B cell (primary cell): Measurements from ENCODE around the gene IL11. TPM values are rescaled to one million over a fixed set of nuclear protein-coding genes. Genes with fewer than 3 reads are reported as not detected.

Experiments
- ATAC-seq: fragments of 200-7000 bp; cut with Tn5 transposase; one replicate; pipeline ENCODE4 v1.10.0; 2021; ENCODE audit warnings: low read depth, mild to moderate bottlenecking, moderate number of reproducible peaks, moderate library complexity
- CTCF ChIA-PET: fragments of 350-600 bp; sonication (Branson Sonifier 250); formaldehyde crosslinking; loops from one replicate; lab custom pipeline; 2021; ENCODE audit warnings: antibody characterized with exemption, inconsistent platforms; lab: Charles Lee
- POLR2A ChIA-PET: fragments of 350-600 bp; sonication (Branson Sonifier 250); formaldehyde crosslinking; loops from one replicate; lab custom pipeline; 2021; ENCODE audit warnings: antibody characterized with exemption; lab: Charles Lee
- DNase-seq: peaks from one replicate; pipeline ENCODE4 v3.0.0; 2013
- H2AFZ ChIP-seq: 2 replicates; pipeline ENCODE4 v1.6.1; 2012; ENCODE audit warnings: mild to moderate bottlenecking, low read depth, low read length; ENCODE audit not compliant: insufficient read depth, poor library complexity, severe bottlenecking
- H3K27ac ChIP-seq, 2 donors: 1 replicate in 1 of 2; 2 replicates in 1 of 2; pipeline ENCODE4 v1.5.1; 2012 to 2013; ENCODE audit warnings: low read length in 2 of 2, mild to moderate bottlenecking in 2 of 2, moderate library complexity in 1 of 2
- H3K27me3 ChIP-seq, 4 experiments: fragments of 200-600 bp in 1 of 4; sonication (generic) in 1 of 4; replicated peaks in 1 of 4; 1 replicate in 2 of 4; 2 replicates in 2 of 4; pipeline versions ENCODE4 v1.6.1 to v1.7.0; 2013 to 2016; ENCODE audit warnings: low read length in 3 of 4, mild to moderate bottlenecking in 2 of 4, mixed read lengths in 1 of 4, moderate library complexity in 1 of 4; ENCODE audit not compliant: insufficient read depth in 4 of 4, control insufficient read depth in 3 of 4; ENCODE audit errors: control extremely low read depth in 1 of 4
- H3K36me3 ChIP-seq, 2 experiments: replicated peaks in 1 of 2; 1 replicate in 1 of 2; 2 replicates in 1 of 2; pipeline versions ENCODE4 v1.6.1 to v1.7.1; 2013; ENCODE audit warnings: low read length in 1 of 2; ENCODE audit not compliant: insufficient read depth in 2 of 2, control insufficient read depth in 1 of 2; ENCODE audit errors: control extremely low read depth in 1 of 2, extremely low read depth in 1 of 2
- H3K4me1 ChIP-seq, 2 donors: fragments of 200-600 bp in 1 of 2; sonication (generic) in 1 of 2; 1 replicate in 1 of 2; 2 replicates in 1 of 2; pipeline versions ENCODE4 v1.5.1 to v1.6.1; 2013 to 2017; ENCODE audit warnings: low read length in 2 of 2; ENCODE audit not compliant: control insufficient read depth in 2 of 2, insufficient read depth in 2 of 2
- H3K4me2 ChIP-seq: replicated peaks from 2 replicates; pipeline ENCODE3; 2012; ENCODE audit warnings: mild to moderate bottlenecking, low read depth, low read length; ENCODE audit not compliant: poor library complexity, severe bottlenecking
- H3K4me3 ChIP-seq, 5 experiments: fragments of 200-600 bp in 1 of 5; sonication (generic) in 1 of 5; 1 replicate in 3 of 5; 2 replicates in 2 of 5; pipeline versions ENCODE4 v1.5.1 to v1.7.0; 2011 to 2016; ENCODE audit warnings: low read length in 4 of 5, mild to moderate bottlenecking in 4 of 5, low read depth in 2 of 5, control low read depth in 1 of 5, moderate library complexity in 1 of 5; ENCODE audit not compliant: insufficient read depth in 1 of 5; ENCODE audit errors: control extremely low read depth in 1 of 5, extremely low read depth in 1 of 5
- H3K79me2 ChIP-seq: fragments of 200-600 bp; sonication (generic); one replicate; pipeline ENCODE4 v1.6.0; 2016; ENCODE audit warnings: low read length; ENCODE audit not compliant: control insufficient read depth, insufficient read depth
- H3K9ac ChIP-seq: fragments of 200-600 bp; sonication (generic); 2 replicates; pipeline ENCODE4 v1.6.1; 2017; ENCODE audit warnings: mild to moderate bottlenecking, low read length, moderate library complexity
- H3K9me3 ChIP-seq, 3 donors: one replicate each; pipeline versions ENCODE4 v1.6.1 to v1.7.1; 2013; ENCODE audit warnings: low read length in 2 of 3; ENCODE audit not compliant: control insufficient read depth in 2 of 3, insufficient read depth in 1 of 3; ENCODE audit errors: control extremely low read depth in 1 of 3
- H4K20me1 ChIP-seq: 2 replicates; pipeline ENCODE4 v1.6.0; 2012; ENCODE audit warnings: mild to moderate bottlenecking, low read length; ENCODE audit not compliant: insufficient read depth, control insufficient read depth, poor library complexity, severe bottlenecking
- H3K27ac Mint-ChIP-seq: one replicate; pipeline ENCODE4 v1.8.0; 2021; ENCODE audit warnings: mixed read lengths
- H3K27me3 Mint-ChIP-seq: one replicate; pipeline ENCODE4 v1.8.0; 2021; ENCODE audit warnings: mixed read lengths
- H3K4me1 Mint-ChIP-seq: one replicate; pipeline ENCODE4 v1.8.0; 2021; ENCODE audit warnings: mixed read lengths
- H3K4me3 Mint-ChIP-seq: one replicate; pipeline ENCODE4 v1.8.0; 2021; ENCODE audit warnings: mixed read lengths
- H3K9me3 Mint-ChIP-seq: one replicate; pipeline ENCODE4 v1.8.0; 2022; ENCODE audit warnings: mixed read lengths; ENCODE audit not compliant: insufficient read depth
- CTCF ChIP-seq: fragments of 200-600 bp; IDR thresholded peaks from one replicate; pipeline ENCODE4 v1.8.0; 2022; ENCODE audit warnings: antibody characterized with exemption, mild to moderate bottlenecking
- EZH2 ChIP-seq: IDR thresholded peaks from 2 replicates; pipeline ENCODE4 v1.6.1; 2012; ENCODE audit warnings: borderline replicate concordance, low read depth, mild to moderate bottlenecking, moderate library complexity, low read length; ENCODE audit not compliant: insufficient read depth, poor library complexity, severe bottlenecking
- WGBS: methylation state at CpG from one replicate; pipeline ENCODE4 v1.1.5; 2013; ENCODE audit warnings: missing lambda C conversion rate; ENCODE audit not compliant: insufficient coverage; 5-methylcytosine and 5-hydroxymethylcytosine counted together
- intact Hi-C: fragments of 100-400 bp; cut with micrococcal nuclease; formaldehyde crosslinking; loops from one replicate; pipeline ENCODE4 v1.10.0; 2022
- polyA plus RNA-seq: library from polyadenylated mRNA; depleted of rRNA; stranded (reverse); fragments of >200 nt; gene quantifications from 2 replicates; pipeline ENCODE4 v1.2.3, GENCODE V29; 2012
- total RNA-seq, 2 donors: library from RNA; stranded (reverse); fragments of 120-200 nt in 1 of 2; gene quantifications; 1 replicate in 1 of 2; 2 replicates in 1 of 2; pipeline versions ENCODE4 v1.2.3 to v1.2.4, GENCODE V29; 2013 to 2022

IL11 gene
- total and polyA plus RNA-seq, 2 donors (not counting 1 experiment from before 2014, with no cell fraction given) = not detected

GRCh38 chr19:55345818-55346724 lies 24.2 kb downstream of the IL11 start:
- H3K4me3 Mint-ChIP-seq = no peak overlapping the region
- Histone ChIP-seq H3K4me2 (no peak overlapping the region), H3K27ac (no peak overlapping the region), H3K4me1 (peaks cover 3 to 6% of the 10 kb centered on the region in 2 donors), H3K79me2 (peaks cover 6% of the 10 kb centered on the region), H3K36me3 (peaks cover 0 to 10% of the 10 kb centered on the region in 2 experiments), H3K9me3 (no peaks in the 10 kb centered on the region), H3K9ac (no peak overlapping the region), H3K4me3 (no peak overlapping the region), H3K27me3 (peaks cover 0 to 11% (median under 1%) of the 10 kb centered on the region in 4 experiments), H2AFZ (no peak overlapping the region), H4K20me1 (no peaks in the 10 kb centered on the region)
- ATAC-seq (no peak), DNase-seq (no peak)
- intact Hi-C loops = no loop called here
- H3K27me3 Mint-ChIP-seq = peaks cover 7% of the 10 kb centered on the region
- CTCF ChIA-PET = no interaction called here
- POLR2A ChIA-PET = no interaction called here
- H3K27ac Mint-ChIP-seq = no peak overlapping the region
- no peaks in the 10 kb centered on the region for H3K9me3 Mint-ChIP-seq
- TF ChIP-seq CTCF (no peak), EZH2 (no peak)
- 96% methylated on average over 43 of the region's 43 CpGs for WGBS
- peaks cover 3% of the 10 kb centered on the region for H3K4me1 Mint-ChIP-seq
